Measurements from ENCODE around the gene CLTC.

DNA sequence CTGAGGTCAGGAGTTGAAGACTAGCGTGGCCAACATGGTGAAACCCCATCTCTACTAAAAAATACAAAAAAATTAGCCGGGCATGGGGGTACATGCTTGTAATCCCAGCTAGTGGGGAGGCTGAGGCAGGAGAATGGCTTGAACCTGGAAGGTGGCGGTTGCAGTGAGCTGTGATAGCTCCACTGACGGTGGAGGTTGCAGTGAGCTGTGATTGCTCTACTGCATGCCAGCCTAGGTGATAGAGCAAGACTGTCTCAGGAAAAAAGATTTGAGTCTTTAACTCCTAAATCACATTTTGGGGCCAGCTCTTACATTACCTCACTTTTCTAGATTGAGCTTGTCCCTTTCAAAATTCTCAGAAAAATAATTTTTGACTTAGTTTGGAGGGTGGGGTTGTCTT is 102.9 kb downstream of the CLTC start:
- TF ChIP-seq CTCF (IDR thresholded peaks at IDR 0.05) (no peak), EZH2phosphoT487 (IDR thresholded peaks at IDR 0.05) (no peak), EZH2 (IDR thresholded peaks at IDR 0.05) (no peak)

Data from neural progenitor cell (in vitro differentiated cells).